GM12878 (cell line): ENCODE results near the gene CCNJL. TPM values are rescaled to one million over a fixed set of nuclear protein-coding genes. Genes with fewer than 3 reads are reported as not detected.

Source experiments
- ATAC-seq: fragments of 200-7000 bp; cut with Tn5 transposase; 3 replicates; pipeline ENCODE4 v1.9.1; 2020; ENCODE audit warnings: mild to moderate bottlenecking, moderate library complexity
- BruUV-seq: library from RNA; stranded (reverse); fragments of 400-500 nt; replicated peaks from 2 replicates; lab custom pipeline; 2021; lab: Mats Ljungman, UMichigan
- CTCF ChIA-PET: fragments of 300-600 bp; sonication (Branson Sonifier 250); formaldehyde crosslinking; extraction: SDS; loops from one replicate; lab custom pipeline; 2021; ENCODE audit warnings: inconsistent platforms; lab: Yijun Ruan, JAX
- POLR2A ChIA-PET: fragments of 350-600 bp; formaldehyde crosslinking; extraction: SDS; loops from one replicate; lab custom pipeline; 2021; ENCODE audit warnings: inconsistent platforms; lab: Charles Lee
- RAD21 ChIA-PET: fragments of 300-600 bp; sonication (Branson Sonifier 250); formaldehyde crosslinking; loops from one replicate; lab custom pipeline; 2023; ENCODE audit warnings: antibody characterized with exemption; ENCODE audit not compliant: unreplicated experiment; lab: Charles Lee
- SMC1A ChIA-PET: fragments of 300-600 bp; sonication (Branson Sonifier 250); formaldehyde crosslinking; loops from one replicate; lab custom pipeline; 2023; ENCODE audit not compliant: unreplicated experiment, uncharacterized antibody; lab: Charles Lee
- DNase-seq: peaks from one replicate; pipeline ENCODE4 v3.0.0-alpha.2; 2011; ENCODE audit warnings: low read depth, low spot score
- FAIRE-seq: peaks from 3 replicates; lab custom pipeline; 2011; peaks lifted over from hg19 to GRCh38; lab: Jason Lieb, UNC
- H2AFZ ChIP-seq: 2 replicates; pipeline ENCODE4 v1.6.0; 2011; ENCODE audit warnings: low read depth, low read length, control low read depth; ENCODE audit not compliant: control insufficient read depth
- H3K27ac ChIP-seq: 2 replicates; pipeline ENCODE4 v1.5.1; 2011; ENCODE audit warnings: control low read depth; ENCODE audit not compliant: control insufficient read depth, insufficient read depth
- H3K27me3 ChIP-seq, 2 experiments: replicated peaks in 1 of 2; 2 replicates each; pipeline versions ENCODE4 v1.6.0 to v1.6.1; 2011; ENCODE audit warnings: low read length in 1 of 2; ENCODE audit not compliant: control insufficient read depth in 2 of 2, insufficient read depth in 2 of 2
- H3K36me3 ChIP-seq, 2 experiments: 2 replicates each; pipeline ENCODE4 v1.5.1; 2011; ENCODE audit warnings: low read length in 1 of 2; ENCODE audit not compliant: control insufficient read depth in 2 of 2, insufficient read depth in 2 of 2
- H3K4me1 ChIP-seq: 2 replicates; pipeline ENCODE4 v1.6.1; 2011; ENCODE audit warnings: mild to moderate bottlenecking, low read length, moderate library complexity, mixed read lengths; ENCODE audit not compliant: control insufficient read depth, insufficient read depth
- H3K4me2 ChIP-seq: 2 replicates; pipeline ENCODE4 v1.6.0; 2011; ENCODE audit warnings: control low read depth; ENCODE audit not compliant: control insufficient read depth, insufficient read depth
- H3K4me3 ChIP-seq: fragments of 200-600 bp; sonication (generic); 2 replicates; pipeline ENCODE4 v1.5.1; 2016
- H3K79me2 ChIP-seq: 2 replicates; pipeline ENCODE4 v1.6.0; 2011; ENCODE audit warnings: low read length; ENCODE audit not compliant: control insufficient read depth, insufficient read depth
- H3K9ac ChIP-seq: 2 replicates; pipeline ENCODE4 v1.8.0; 2011; ENCODE audit warnings: low read length, control low read depth, mixed read lengths; ENCODE audit not compliant: control insufficient read depth, insufficient read depth
- H3K9me3 ChIP-seq: replicated peaks from 3 replicates; pipeline ENCODE4 v1.5.1; 2011; ENCODE audit warnings: mild to moderate bottlenecking, low read length; ENCODE audit not compliant: control insufficient read depth, insufficient read depth
- H4K20me1 ChIP-seq: 2 replicates; pipeline ENCODE4 v1.6.0; 2011; ENCODE audit not compliant: control insufficient read depth, insufficient read depth
- RAD51 ChIP-seq: fragments of 450-650 bp; IDR thresholded peaks from 2 replicates; pipeline ENCODE4 v1.6.1; 2016; ENCODE audit warnings: moderate library complexity, mild to moderate bottlenecking, inconsistent platforms
- RELA ChIP-seq: fragments of 450-650 bp; IDR thresholded peaks from 2 replicates; pipeline ENCODE4 v1.8.0; 2014; ENCODE audit warnings: borderline replicate concordance; ENCODE audit not compliant: partially characterized antibody
- SIX5 ChIP-seq: IDR thresholded peaks from 2 replicates; pipeline ENCODE4 v1.6.1; 2011; ENCODE audit warnings: mild to moderate bottlenecking, low read depth, low read length, moderate library complexity; ENCODE audit not compliant: severe bottlenecking
- WGBS: methylation state at CpG from one replicate; pipeline ENCODE4 v1.1.6; 2016; ENCODE audit warnings: low lambda C conversion rate; ENCODE audit not compliant: insufficient replicate concordance, insufficient coverage; ENCODE audit errors: missing lambda C conversion rate; 5-methylcytosine and 5-hydroxymethylcytosine counted together
- in situ Hi-C: fragments of 300-500 bp; cut with MboI; formaldehyde crosslinking; loops from 9 replicates; pipeline ENCODE4 v1.14.3; 2018; ENCODE audit warnings: mixed read lengths
- intact Hi-C: fragments of 100-400 bp; cut with micrococcal nuclease; formaldehyde crosslinking; loops from one replicate; pipeline ENCODE4 v1.14.2; 2022; ENCODE audit not compliant: unreplicated experiment
- polyA plus RNA-seq, 11 experiments: library from polyadenylated mRNA; depleted of rRNA in 4 of 11; unstranded in 6 of 11; stranded (reverse) in 5 of 11; fragments of >200 nt; fragmentation: Nextera tagmentation in 4 of 11; fragmentation: Illumina TruSeq in 1 of 11; extraction: Ambion mirVana in 4 of 11; extraction: Trizol in 1 of 11; gene quantifications; 1 replicate in 1 of 11; 2 replicates in 10 of 11; pipeline versions ENCODE4 v1.2.1 to v1.2.3, GENCODE V29; 2011 to 2016; ENCODE audit warnings: inconsistent platforms in 2 of 11, missing spikeins in 2 of 11, low read depth in 1 of 11
- total RNA-seq, 4 experiments: library from RNA; depleted of rRNA in 3 of 4; stranded (reverse); fragments of >200 nt in 3 of 4; fragmentation: Illumina TruSeq in 1 of 4; extraction: Trizol in 1 of 4; gene quantifications; 2 replicates each; pipeline versions ENCODE4 v1.2.1 to v1.2.3, GENCODE V29; 2013 to 2021
- TF ChIP-seq, protein P1 (sequence below): fragments of 450-650 bp; IDR thresholded peaks from 2 replicates; pipeline ENCODE4 v1.6.1; 2017; ENCODE audit warnings: borderline replicate concordance
- TF ChIP-seq, protein P2 (sequence below): fragments of 450-650 bp; IDR thresholded peaks from 2 replicates; pipeline ENCODE4 v1.6.1; 2017; ENCODE audit warnings: mild to moderate bottlenecking, moderate library complexity
- TF ChIP-seq, protein P3 (sequence below): fragments of 450-650 bp; IDR thresholded peaks from 2 replicates; pipeline ENCODE4 v1.6.1; 2016; ENCODE audit warnings: mild to moderate bottlenecking
- TF ChIP-seq, protein P4 (sequence below): fragments of 450-650 bp; IDR thresholded peaks from 2 replicates; pipeline ENCODE4 v1.6.1; 2017; ENCODE audit warnings: mild to moderate bottlenecking, moderate library complexity

The CCNJL gene
- total and polyA plus RNA-seq, 10 of the 15 experiments (the other 5 are each of a cell fraction or from before 2014, with no cell fraction given): 0.09 to 0.20 (median 0.10) TPM; not detected in 7

DNA sequence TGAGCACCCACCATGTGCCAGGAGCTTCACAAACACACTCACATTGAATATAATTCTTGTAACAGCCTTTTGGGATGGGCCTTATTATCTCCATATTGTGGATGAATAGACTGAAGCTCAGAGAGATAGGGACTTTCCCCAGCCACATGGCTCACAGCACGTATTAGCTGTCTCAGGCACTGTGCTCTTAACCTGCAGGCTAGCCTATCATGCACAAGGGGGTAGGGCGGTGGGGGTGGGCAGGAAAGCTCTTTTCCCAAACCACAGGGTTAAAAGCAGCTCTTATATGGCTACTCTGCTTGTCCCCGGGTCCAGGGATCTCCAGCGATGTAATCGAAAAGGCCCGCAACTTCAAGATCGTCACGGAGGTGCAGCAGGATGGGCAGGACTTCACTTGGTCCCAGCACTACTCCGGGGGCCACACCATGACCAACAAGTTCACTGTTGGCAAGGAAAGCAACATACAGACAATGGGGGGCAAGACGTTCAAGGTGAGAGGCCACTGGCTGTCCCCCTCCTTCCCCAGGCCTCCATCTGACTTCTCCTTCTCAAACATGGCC, 80.5 kb downstream of the CCNJL start:
- Histone ChIP-seq H3K36me3 (no peaks in the 10 kb centered on the region), H4K20me1 (no peaks in the 10 kb centered on the region), H3K4me1 (peaks cover 27% of the 10 kb centered on the region), H3K9ac (peak overlapping the region; percentile 34; the same call in 1 of the 2 replicates), H3K9me3 (no peaks in the 10 kb centered on the region), H3K4me3 (no peak overlapping the region), H3K27me3 (no peaks in the 10 kb centered on the region), H2AFZ (peak overlapping the region; percentile 75), H3K27ac (peak overlapping the region; percentile 77), H3K4me2 (peak overlapping the region; percentile 36; the same call in 1 of the 2 replicates), H3K79me2 (no peaks in the 10 kb centered on the region)
- 62% methylated on average over 10 of the region's 10 CpGs for WGBS
- CTCF ChIA-PET: interaction anchor here (0.6 to 4.9 kb wide), 13 partner anchors 8 to 210 kb away, joined by 3 to 34 read pairs (median 3); partner anchors contain the start of gene SLU7
- DNase-seq: peak; percentile 40
- peak; percentile 61 for FAIRE-seq
- peak; percentile 71 for ATAC-seq
- in situ Hi-C loops: no loop called here
- RAD21 ChIA-PET: interaction anchor here (0.8 to 3.0 kb wide), 15 partner anchors 9 to 191 kb away, joined by 3 to 18 read pairs (median 4); partner anchors contain the start of gene PWWP2A
- POLR2A ChIA-PET: interaction anchor here (0.6 to 1.8 kb wide), 10 partner anchors 9 to 210 kb away, joined by 3 to 6 read pairs (median 4); no protein-coding TSS in a partner anchor
- TF ChIP-seq RELA: peak; percentile 61
- TF ChIP-seq, protein P1, sequence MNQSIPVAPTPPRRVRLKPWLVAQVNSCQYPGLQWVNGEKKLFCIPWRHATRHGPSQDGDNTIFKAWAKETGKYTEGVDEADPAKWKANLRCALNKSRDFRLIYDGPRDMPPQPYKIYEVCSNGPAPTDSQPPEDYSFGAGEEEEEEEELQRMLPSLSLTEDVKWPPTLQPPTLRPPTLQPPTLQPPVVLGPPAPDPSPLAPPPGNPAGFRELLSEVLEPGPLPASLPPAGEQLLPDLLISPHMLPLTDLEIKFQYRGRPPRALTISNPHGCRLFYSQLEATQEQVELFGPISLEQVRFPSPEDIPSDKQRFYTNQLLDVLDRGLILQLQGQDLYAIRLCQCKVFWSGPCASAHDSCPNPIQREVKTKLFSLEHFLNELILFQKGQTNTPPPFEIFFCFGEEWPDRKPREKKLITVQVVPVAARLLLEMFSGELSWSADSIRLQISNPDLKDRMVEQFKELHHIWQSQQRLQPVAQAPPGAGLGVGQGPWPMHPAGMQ: no peak
- peak; percentile 47; the same call in 1 of the 2 replicates for TF ChIP-seq RAD51
- TF ChIP-seq, protein P2, sequence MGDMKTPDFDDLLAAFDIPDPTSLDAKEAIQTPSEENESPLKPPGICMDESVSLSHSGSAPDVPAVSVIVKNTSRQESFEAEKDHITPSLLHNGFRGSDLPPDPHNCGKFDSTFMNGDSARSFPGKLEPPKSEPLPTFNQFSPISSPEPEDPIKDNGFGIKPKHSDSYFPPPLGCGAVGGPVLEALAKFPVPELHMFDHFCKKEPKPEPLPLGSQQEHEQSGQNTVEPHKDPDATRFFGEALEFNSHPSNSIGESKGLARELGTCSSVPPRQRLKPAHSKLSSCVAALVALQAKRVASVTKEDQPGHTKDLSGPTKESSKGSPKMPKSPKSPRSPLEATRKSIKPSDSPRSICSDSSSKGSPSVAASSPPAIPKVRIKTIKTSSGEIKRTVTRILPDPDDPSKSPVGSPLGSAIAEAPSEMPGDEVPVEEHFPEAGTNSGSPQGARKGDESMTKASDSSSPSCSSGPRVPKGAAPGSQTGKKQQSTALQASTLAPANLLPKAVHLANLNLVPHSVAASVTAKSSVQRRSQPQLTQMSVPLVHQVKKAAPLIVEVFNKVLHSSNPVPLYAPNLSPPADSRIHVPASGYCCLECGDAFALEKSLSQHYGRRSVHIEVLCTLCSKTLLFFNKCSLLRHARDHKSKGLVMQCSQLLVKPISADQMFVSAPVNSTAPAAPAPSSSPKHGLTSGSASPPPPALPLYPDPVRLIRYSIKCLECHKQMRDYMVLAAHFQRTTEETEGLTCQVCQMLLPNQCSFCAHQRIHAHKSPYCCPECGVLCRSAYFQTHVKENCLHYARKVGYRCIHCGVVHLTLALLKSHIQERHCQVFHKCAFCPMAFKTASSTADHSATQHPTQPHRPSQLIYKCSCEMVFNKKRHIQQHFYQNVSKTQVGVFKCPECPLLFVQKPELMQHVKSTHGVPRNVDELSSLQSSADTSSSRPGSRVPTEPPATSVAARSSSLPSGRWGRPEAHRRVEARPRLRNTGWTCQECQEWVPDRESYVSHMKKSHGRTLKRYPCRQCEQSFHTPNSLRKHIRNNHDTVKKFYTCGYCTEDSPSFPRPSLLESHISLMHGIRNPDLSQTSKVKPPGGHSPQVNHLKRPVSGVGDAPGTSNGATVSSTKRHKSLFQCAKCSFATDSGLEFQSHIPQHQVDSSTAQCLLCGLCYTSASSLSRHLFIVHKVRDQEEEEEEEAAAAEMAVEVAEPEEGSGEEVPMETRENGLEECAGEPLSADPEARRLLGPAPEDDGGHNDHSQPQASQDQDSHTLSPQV: 0 out of 2 replicates have a peak, but pooled peaks have one; percentile 7
- TF ChIP-seq, protein P3, sequence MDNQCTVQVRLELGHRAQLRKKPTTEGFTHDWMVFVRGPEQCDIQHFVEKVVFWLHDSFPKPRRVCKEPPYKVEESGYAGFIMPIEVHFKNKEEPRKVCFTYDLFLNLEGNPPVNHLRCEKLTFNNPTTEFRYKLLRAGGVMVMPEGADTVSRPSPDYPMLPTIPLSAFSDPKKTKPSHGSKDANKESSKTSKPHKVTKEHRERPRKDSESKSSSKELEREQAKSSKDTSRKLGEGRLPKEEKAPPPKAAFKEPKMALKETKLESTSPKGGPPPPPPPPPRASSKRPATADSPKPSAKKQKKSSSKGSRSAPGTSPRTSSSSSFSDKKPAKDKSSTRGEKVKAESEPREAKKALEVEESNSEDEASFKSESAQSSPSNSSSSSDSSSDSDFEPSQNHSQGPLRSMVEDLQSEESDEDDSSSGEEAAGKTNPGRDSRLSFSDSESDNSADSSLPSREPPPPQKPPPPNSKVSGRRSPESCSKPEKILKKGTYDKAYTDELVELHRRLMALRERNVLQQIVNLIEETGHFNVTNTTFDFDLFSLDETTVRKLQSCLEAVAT: peak; percentile 93
- TF ChIP-seq, protein P4, sequence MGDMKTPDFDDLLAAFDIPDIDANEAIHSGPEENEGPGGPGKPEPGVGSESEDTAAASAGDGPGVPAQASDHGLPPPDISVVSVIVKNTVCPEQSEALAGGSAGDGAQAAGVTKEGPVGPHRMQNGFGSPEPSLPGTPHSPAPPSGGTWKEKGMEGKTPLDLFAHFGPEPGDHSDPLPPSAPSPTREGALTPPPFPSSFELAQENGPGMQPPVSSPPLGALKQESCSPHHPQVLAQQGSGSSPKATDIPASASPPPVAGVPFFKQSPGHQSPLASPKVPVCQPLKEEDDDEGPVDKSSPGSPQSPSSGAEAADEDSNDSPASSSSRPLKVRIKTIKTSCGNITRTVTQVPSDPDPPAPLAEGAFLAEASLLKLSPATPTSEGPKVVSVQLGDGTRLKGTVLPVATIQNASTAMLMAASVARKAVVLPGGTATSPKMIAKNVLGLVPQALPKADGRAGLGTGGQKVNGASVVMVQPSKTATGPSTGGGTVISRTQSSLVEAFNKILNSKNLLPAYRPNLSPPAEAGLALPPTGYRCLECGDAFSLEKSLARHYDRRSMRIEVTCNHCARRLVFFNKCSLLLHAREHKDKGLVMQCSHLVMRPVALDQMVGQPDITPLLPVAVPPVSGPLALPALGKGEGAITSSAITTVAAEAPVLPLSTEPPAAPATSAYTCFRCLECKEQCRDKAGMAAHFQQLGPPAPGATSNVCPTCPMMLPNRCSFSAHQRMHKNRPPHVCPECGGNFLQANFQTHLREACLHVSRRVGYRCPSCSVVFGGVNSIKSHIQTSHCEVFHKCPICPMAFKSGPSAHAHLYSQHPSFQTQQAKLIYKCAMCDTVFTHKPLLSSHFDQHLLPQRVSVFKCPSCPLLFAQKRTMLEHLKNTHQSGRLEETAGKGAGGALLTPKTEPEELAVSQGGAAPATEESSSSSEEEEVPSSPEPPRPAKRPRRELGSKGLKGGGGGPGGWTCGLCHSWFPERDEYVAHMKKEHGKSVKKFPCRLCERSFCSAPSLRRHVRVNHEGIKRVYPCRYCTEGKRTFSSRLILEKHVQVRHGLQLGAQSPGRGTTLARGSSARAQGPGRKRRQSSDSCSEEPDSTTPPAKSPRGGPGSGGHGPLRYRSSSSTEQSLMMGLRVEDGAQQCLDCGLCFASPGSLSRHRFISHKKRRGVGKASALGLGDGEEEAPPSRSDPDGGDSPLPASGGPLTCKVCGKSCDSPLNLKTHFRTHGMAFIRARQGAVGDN: peak; percentile 51; the same call in 1 of the 2 replicates
- no peak for TF ChIP-seq SIX5
- BruUV-seq: no TSS peak
- SMC1A ChIA-PET: interaction anchor here (0.8 to 3.0 kb wide), 20 partner anchors 8 to 210 kb away, joined by 3 to 14 read pairs (median 4); no protein-coding TSS in a partner anchor
- intact Hi-C loops: no loop called here
